Activated T-cell treated with anti-CD3 and anti-CD28 coated beads, Interleukin-2, amount 50 U/mL, for 24 hours (primary cell): ENCODE results near the gene MTO1.
"Not testable (repeated sequence)": the region's sequence is repeated elsewhere in the genome, so short reads cannot be mapped to it uniquely, and the experiment has no call there.

Experiments
- DNase-seq: peaks from one replicate; pipeline ENCODE4 v3.0.0-alpha.2; 2020
- H3K27ac Mint-ChIP-seq: 2 replicates; pipeline ENCODE4 v1.8.0; 2020; ENCODE audit warnings: mild to moderate bottlenecking, mixed read lengths
- H3K27me3 Mint-ChIP-seq: 2 replicates; pipeline ENCODE4 v1.8.0; 2020; ENCODE audit warnings: mixed read lengths
- H3K36me3 Mint-ChIP-seq: 2 replicates; pipeline ENCODE4 v1.8.0; 2020; ENCODE audit warnings: low read depth, mixed read lengths
- H3K4me1 Mint-ChIP-seq: 2 replicates; pipeline ENCODE4 v1.8.0; 2020; ENCODE audit warnings: low read depth, mixed read lengths
- H3K4me3 Mint-ChIP-seq: 2 replicates; pipeline ENCODE4 v1.8.0; 2020; ENCODE audit warnings: mild to moderate bottlenecking, moderate library complexity, mixed read lengths
- H3K9me3 Mint-ChIP-seq: 2 replicates; pipeline ENCODE4 v1.8.0; 2020; ENCODE audit warnings: mixed read lengths

The MTO1 gene

DNA sequence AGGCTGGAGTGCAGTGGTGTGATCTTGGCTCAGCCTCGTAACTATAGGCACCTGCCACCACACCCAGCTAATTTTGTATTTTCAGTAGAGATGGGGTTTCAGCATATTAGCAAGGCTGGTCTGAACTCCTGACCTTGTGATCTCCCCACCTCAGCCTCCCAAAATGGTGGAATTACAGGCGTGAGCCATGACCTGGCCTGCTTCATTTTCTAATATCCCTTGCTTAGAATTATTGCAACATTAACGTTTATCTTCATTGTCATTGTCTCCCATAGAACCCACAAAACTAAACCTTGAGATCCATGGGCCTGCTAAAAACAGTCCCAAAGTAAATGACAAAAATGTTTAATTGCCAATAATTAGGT lies 53.2 kb downstream of the MTO1 start:
- H3K4me3 Mint-ChIP-seq, result peak overlapping the region; percentile 95
- peaks cover 64% of the 10 kb centered on the region for H3K36me3 Mint-ChIP-seq
- no peaks in the 10 kb centered on the region for H3K9me3 Mint-ChIP-seq
- no peak for DNase-seq
- peak overlapping the region; percentile 99 for H3K27ac Mint-ChIP-seq
- H3K4me1 Mint-ChIP-seq, result peaks cover 38% of the 10 kb centered on the region
- no peaks in the 10 kb centered on the region for H3K27me3 Mint-ChIP-seq

DNA sequence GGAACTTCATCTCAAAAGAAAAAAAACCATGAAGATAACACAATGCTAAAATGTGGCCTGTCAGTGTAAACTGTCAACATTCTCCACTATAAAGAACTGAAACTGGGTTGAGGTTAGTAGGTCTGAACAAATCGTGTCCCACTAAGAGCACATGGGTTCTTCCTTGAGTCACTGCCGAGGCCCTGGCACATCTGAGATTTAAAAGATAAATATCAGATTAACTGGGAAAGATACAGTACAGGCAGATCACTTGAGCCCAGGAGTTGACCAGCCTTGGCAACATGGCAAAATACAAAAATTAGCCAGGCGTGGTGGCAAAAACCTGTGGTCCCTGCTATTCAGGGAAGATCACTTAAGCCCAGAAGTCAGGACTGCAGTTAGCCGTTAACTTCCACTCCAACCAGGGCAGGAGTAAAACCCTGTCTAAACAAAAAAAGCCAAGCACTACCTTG lies 53.7 kb downstream of the MTO1 start:
- Mint-ChIP-seq H3K27ac (peak overlapping the region; percentile 99), H3K4me1 (peaks cover 38% of the 10 kb centered on the region), H3K4me3 (peak overlapping the region; percentile 95), H3K9me3 (no peaks in the 10 kb centered on the region), H3K36me3 (peaks cover 68% of the 10 kb centered on the region), H3K27me3 (no peaks in the 10 kb centered on the region)
- peak; percentile 58 for DNase-seq

- Mint-ChIP-seq H3K36me3 (peaks cover 75% of the 10 kb centered on the region), H3K4me1 (peaks cover 35% of the 10 kb centered on the region), H3K27ac (peak overlapping the region; percentile 99), H3K27me3 (no peaks in the 10 kb centered on the region), H3K4me3 (peak overlapping the region; percentile 95), H3K9me3 (no peaks in the 10 kb centered on the region)
- DNase-seq, result no peak
Observed at GRCh38 chr6:73516514-73517489, 55.3 kb downstream of the MTO1 start.

DNA sequence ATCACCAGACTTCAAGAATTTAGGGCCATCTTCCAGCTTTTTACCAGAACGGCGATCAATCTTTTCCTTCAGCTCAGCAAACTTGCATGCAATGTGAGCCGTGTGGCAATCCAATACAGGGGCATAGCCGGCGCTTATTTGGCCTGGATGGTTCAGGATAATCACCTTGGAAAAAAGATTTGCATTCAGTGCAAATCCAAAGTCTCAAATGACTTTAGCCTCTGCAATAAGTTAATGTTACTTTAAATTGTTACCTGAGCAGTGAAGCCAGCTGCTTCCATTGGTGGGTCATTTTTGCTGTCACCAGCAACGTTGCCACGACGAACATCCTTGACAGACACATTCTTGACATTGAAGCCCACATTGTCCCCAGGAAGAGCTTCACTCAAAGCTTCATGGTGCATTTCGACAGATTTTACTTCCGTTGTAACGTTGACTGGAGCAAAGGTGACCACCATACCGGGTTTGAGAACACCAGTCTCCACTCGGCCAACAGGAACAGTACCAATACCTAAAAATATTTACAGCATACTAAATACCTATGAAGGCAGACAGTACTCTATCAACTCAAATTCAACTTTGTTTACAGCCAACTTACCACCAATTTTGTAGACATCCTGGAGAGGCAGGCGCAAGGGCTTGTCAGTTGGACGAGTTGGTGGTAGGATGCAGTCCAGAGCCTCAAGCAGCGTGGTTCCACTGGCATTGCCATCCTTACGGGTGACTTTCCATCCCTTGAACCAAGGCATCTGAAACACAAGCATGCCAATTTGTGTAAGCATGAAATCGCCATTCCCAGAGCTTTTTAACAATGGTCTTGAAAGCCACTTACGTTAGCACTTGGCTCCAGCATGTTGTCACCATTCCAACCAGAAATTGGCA lies 56.8 kb downstream of the MTO1 start:
- Mint-ChIP-seq H3K4me3 (peak overlapping the region; percentile 95), H3K4me1 (peaks cover 40% of the 10 kb centered on the region), H3K36me3 (peaks cover 88% of the 10 kb centered on the region), H3K27ac (peak overlapping the region; percentile 99)
- H3K27me3 Mint-ChIP-seq, H3K9me3 Mint-ChIP-seq: not testable (repeated sequence)
- peak; percentile 54 for DNase-seq

DNA sequence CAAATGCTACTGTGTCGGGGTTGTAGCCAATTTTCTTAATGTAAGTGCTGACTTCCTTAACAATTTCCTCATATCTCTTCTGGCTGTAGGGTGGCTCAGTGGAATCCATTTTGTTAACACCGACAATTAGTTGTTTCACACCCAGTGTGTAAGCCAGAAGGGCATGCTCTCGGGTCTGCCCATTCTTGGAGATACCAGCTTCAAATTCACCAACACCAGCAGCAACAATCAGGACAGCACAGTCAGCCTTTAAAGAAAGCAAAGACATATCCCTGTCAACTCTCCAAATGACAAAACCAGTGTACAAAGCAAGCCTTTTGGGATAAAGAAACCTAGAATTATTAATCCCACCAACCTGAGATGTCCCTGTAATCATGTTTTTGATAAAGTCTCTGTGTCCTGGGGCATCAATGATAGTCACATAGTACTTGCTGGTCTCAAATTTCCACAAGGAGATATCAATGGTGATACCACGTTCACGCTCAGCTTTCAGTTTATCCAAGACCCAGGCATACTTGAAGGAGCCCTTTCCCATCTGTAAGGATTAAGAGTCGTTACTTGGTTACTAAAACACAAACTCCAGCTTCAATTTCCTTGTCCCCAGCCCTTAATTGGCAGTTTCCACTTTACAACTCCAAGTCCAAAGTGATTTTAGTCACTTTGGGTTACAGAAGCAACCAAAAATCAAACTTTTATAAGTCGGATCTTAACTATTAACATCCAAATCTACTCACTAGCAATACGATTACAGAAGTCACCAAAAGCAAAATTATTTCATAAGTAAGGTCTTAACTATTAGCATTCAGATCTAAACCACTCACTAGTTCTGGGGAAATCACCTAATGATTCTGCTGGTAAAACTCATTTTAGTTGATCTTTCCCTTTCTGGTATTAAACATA lies 57.7 kb downstream of the MTO1 start:
- not testable (repeated sequence) for H3K27me3 Mint-ChIP-seq, H3K9me3 Mint-ChIP-seq, DNase-seq
- peaks cover 45% of the 10 kb centered on the region for H3K4me1 Mint-ChIP-seq
- H3K27ac Mint-ChIP-seq, result peak overlapping the region; percentile 99
- H3K4me3 Mint-ChIP-seq, result peak overlapping the region; percentile 95
- H3K36me3 Mint-ChIP-seq, result peaks cover 92% of the 10 kb centered on the region

DNA sequence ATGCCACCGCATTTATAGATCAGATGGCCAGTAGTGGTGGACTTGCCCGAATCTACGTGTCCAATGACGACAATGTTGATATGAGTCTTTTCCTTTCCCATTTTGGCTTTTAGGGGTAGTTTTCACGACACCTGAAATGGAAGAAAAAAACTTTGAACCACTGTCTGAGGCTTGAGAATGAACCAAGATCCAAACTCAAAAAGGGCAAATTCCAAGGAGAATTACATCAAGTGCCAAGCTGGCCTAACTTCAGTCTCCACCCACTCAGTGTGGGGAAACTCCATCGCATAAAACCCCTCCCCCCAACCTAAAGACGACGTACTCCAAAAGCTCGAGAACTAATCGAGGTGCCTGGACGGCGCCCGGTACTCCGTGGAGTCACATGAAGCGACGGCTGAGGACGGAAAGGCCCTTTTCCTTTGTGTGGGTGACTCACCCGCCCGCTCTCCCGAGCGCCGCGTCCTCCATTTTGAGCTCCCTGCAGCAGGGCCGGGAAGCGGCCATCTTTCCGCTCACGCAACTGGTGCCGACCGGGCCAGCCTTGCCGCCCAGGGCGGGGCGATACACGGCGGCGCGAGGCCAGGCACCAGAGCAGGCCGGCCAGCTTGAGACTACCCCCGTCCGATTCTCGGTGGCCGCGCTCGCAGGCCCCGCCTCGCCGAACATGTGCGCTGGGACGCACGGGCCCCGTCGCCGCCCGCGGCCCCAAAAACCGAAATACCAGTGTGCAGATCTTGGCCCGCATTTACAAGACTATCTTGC lies 58.6 kb downstream of the MTO1 start:
- Mint-ChIP-seq H3K4me1 (peaks cover 42% of the 10 kb centered on the region), H3K36me3 (peaks cover 85% of the 10 kb centered on the region), H3K27ac (peak overlapping the region; percentile 99), H3K9me3 (no peaks in the 10 kb centered on the region), H3K4me3 (peak overlapping the region; percentile 95), H3K27me3 (no peaks in the 10 kb centered on the region)
- peak; percentile 90 for DNase-seq

DNA sequence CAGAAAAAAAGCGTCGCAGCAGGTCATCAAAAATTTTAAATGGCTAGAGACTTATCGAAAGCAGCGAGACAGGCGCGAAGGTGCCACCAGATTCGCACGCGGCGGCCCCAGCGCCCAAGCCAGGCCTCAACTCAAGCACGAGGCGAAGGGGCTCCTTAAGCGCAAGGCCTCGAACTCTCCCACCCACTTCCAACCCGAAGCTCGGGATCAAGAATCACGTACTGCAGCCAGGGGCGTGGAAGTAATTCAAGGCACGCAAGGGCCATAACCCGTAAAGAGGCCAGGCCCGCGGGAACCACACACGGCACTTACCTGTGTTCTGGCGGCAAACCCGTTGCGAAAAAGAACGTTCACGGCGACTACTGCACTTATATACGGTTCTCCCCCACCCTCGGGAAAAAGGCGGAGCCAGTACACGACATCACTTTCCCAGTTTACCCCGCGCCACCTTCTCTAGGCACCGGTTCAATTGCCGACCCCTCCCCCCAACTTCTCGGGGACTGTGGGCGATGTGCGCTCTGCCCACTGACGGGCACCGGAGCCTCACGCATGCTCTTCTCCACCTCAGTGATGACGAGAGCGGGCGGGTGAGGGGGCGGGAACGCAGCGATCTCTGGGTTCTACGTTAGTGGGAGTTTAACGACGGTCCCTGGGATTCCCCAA lies 59.3 kb downstream of the MTO1 start, which contains the start of gene EEF1A1:
TSS of gene EEF1A1 (minus strand) at position 345 of the 663 bp plus-strand sequence. CDS start 1,006 bp downstream, outside the sequence.
- Mint-ChIP-seq H3K36me3 (peaks cover 78% of the 10 kb centered on the region), H3K9me3 (no peaks in the 10 kb centered on the region)

GRCh38 chr6:73521351-73521985 lies 59.9 kb downstream of the MTO1 start:
- Mint-ChIP-seq H3K27me3 (no peaks in the 10 kb centered on the region), H3K4me1 (peaks cover 29% of the 10 kb centered on the region), H3K27ac (peak overlapping the region; percentile 99), H3K36me3 (peaks cover 74% of the 10 kb centered on the region), H3K9me3 (no peaks in the 10 kb centered on the region), H3K4me3 (peak overlapping the region; percentile 95)
- peak; percentile 91 for DNase-seq

More for the DNA sequence above, 59.3 kb downstream of the MTO1 start, which contains the start of gene EEF1A1:
- H3K27ac Mint-ChIP-seq, result peak within 1 kb of the TSS; percentile 99
- peak within 1 kb of the TSS; percentile 95 for H3K4me3 Mint-ChIP-seq
- peaks cover 35% of the 10 kb centered on the region for H3K4me1 Mint-ChIP-seq
- no peaks in the 10 kb centered on the region for H3K27me3 Mint-ChIP-seq
- peak; percentile 99 for DNase-seq

DNA sequence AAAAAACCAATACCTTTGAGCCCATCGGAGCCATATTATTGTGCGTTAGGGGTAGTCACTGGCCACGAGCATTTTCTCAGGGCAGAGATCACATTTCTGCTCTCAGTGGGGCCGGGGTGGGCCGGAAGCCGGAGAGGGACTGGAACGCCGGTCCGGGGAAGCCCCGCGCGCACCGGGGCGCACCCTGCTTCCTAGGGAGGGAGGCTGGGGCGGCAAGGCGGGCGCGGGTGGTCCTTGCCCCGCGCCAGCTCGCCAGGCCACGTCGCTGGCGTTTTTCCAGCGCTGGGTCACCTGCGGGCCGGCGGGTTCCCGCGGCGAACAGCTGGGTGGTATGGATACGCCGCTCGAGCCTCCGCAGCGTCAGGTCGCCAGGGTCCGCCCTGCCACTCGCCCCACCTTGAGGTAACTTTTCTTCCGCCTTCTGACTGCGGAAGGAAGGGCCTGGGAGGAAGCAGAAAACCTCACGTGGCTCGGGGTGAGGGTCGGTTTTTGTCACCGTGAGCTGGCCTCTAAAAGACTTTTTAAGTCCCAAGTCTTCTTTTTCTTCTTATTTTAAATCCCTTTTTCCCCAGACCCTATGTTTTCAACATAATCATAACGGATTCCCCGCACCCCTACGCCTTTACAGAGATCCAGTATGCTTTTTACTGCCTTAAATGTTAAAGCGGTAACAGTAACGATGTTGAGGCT lies 62.0 kb downstream of the MTO1 start:
- peak; percentile 89 for DNase-seq
- Mint-ChIP-seq H3K27me3 (no peaks in the 10 kb centered on the region), H3K4me1 (peaks cover 15% of the 10 kb centered on the region), H3K9me3 (no peaks in the 10 kb centered on the region), H3K27ac (peak overlapping the region; percentile 99), H3K36me3 (peaks cover 53% of the 10 kb centered on the region), H3K4me3 (peak overlapping the region; percentile 95)

DNA sequence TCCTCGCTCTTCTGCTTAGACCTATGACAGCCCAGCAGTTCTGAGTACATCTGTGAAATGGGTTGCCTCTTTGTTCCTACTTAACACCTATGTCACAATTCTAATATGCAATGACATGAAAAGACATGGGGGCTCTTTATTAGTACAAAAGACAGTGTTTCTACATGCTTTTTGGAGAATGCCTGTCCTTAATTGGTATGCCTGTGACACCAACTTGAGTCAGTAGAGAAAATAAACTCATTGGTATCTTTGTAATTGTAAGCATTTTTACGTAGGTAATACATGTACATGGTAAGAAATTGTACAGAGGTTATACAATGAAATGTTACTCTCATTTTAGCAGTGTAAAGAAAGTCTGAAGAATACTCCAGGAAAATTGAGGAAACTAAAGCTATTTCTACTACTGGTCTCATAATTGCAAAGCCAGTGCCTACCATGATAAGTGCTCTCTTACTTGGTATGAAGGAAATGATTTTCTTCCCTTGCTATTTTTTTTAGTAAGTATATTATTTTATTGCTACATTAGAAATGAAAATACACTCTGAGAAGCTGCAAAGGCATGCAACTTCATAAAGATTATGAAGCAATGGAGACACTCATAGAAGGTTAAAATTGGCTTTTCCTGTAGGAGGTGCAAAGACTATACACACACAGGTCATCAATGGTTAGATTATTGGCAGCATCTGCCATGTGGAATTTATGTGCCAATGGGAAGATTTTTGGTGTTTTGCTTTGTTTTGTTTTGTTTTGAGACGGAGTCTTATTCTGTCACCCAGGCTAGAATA lies 64.2 kb downstream of the MTO1 start:
- no peak for DNase-seq
- no peak overlapping the region for H3K27ac Mint-ChIP-seq
- peaks cover 15% of the 10 kb centered on the region for H3K4me1 Mint-ChIP-seq
- no peak overlapping the region for H3K4me3 Mint-ChIP-seq
- no peaks in the 10 kb centered on the region for H3K9me3 Mint-ChIP-seq
- H3K27me3 Mint-ChIP-seq, result no peaks in the 10 kb centered on the region
- peaks cover 31% of the 10 kb centered on the region for H3K36me3 Mint-ChIP-seq

GRCh38 chr6:73528897-73529296 lies 67.4 kb downstream of the MTO1 start:
- Mint-ChIP-seq H3K36me3 (peaks cover 8% of the 10 kb centered on the region), H3K27ac (no peak overlapping the region), H3K4me3 (no peak overlapping the region), H3K9me3 (no peaks in the 10 kb centered on the region), H3K27me3 (no peaks in the 10 kb centered on the region), H3K4me1 (peaks cover 6% of the 10 kb centered on the region)
- DNase-seq, result no peak
